HepG2 (cell line): ENCODE data around the gene FSTL1. TPM values are rescaled to one million over a fixed set of nuclear protein-coding genes. Genes with fewer than 3 reads are reported as not detected.

Source experiments
- ATAC-seq: fragments of 200-7000 bp; cut with Tn5 transposase; 3 replicates; pipeline ENCODE4 v1.9.1; 2020; ENCODE audit warnings: mild to moderate bottlenecking, moderate library complexity
- BruUV-seq: library from RNA; stranded (reverse); fragments of 400-500 nt; replicated peaks from 2 replicates; lab custom pipeline; 2021; lab: Mats Ljungman, UMichigan
- CTCF ChIA-PET: fragments of 300-600 bp; formaldehyde crosslinking; extraction: SDS; loops from one replicate; lab custom pipeline; 2021; ENCODE audit warnings: low total read pairs, inconsistent platforms, low intra/inter-chr PET ratio; lab: Yijun Ruan, JAX
- POLR2A ChIA-PET: fragments of 350-600 bp; sonication (Branson Sonifier 250); formaldehyde crosslinking; loops from one replicate; lab custom pipeline; 2020; ENCODE audit warnings: antibody characterized with exemption, inconsistent platforms; lab: Yijun Ruan, JAX
- DNase-seq: peaks from one replicate; pipeline ENCODE4 v3.0.0-alpha.2; 2015; ENCODE audit warnings: low spot score
- FAIRE-seq: peaks from 3 replicates; lab custom pipeline; 2011; peaks lifted over from hg19 to GRCh38; lab: Jason Lieb, UNC
- H2AFZ ChIP-seq: one replicate; pipeline ENCODE4 v1.6.1; 2011; ENCODE audit warnings: low read length, inconsistent platforms
- H3K27ac ChIP-seq: fragments of 300-600 bp; 3 replicates; pipeline ENCODE4 v1.8.0; 2011; ENCODE audit warnings: mixed run types, mild to moderate bottlenecking, mixed read lengths, low read length, inconsistent platforms; ENCODE audit not compliant: insufficient read depth; ENCODE audit errors: extremely low read length
- H3K27me3 ChIP-seq, 2 experiments: fragments of 200-600 bp in 1 of 2; 2 replicates in 1 of 2; 3 replicates in 1 of 2; pipeline versions ENCODE4 v1.6.0 to v1.8.0; 2011; ENCODE audit warnings: low read length in 2 of 2, mild to moderate bottlenecking in 2 of 2, moderate library complexity in 2 of 2, inconsistent platforms in 1 of 2; ENCODE audit not compliant: insufficient read depth in 2 of 2, control insufficient read depth in 1 of 2
- H3K36me3 ChIP-seq, 2 experiments: fragments of 200-600 bp in 1 of 2; replicated peaks in 1 of 2; 2 replicates in 1 of 2; 3 replicates in 1 of 2; pipeline versions ENCODE4 v1.5.1 to v1.8.0; 2011; ENCODE audit warnings: low read length in 2 of 2, inconsistent platforms in 1 of 2; ENCODE audit not compliant: insufficient read depth in 2 of 2, control insufficient read depth in 1 of 2
- H3K4me1 ChIP-seq: 2 replicates; pipeline ENCODE4 v1.5.1; 2012; ENCODE audit warnings: low read length, inconsistent platforms; ENCODE audit not compliant: insufficient read depth
- H3K4me2 ChIP-seq: 2 replicates; pipeline ENCODE4 v1.6.0; 2011; ENCODE audit warnings: low read depth, low read length, inconsistent platforms
- H3K4me3 ChIP-seq, 3 experiments: fragments of 200-600 bp in 1 of 3; sonication (generic), shearing (Covaris generic) in 1 of 3; replicated peaks in 1 of 3; 2 replicates each; pipeline ENCODE4 v1.5.1; 2011 to 2016; ENCODE audit warnings: low read length in 3 of 3, inconsistent platforms in 2 of 3, low read depth in 2 of 3, mild to moderate bottlenecking in 2 of 3, control low read depth in 1 of 3, mixed read lengths in 1 of 3; ENCODE audit not compliant: insufficient read depth in 1 of 3
- H3K79me2 ChIP-seq: one replicate; pipeline ENCODE4 v1.6.1; 2011; ENCODE audit warnings: low read length, inconsistent platforms; ENCODE audit not compliant: insufficient read depth
- H3K9ac ChIP-seq: 2 replicates; pipeline ENCODE4 v1.6.0; 2011; ENCODE audit warnings: mild to moderate bottlenecking, low read depth, low read length, inconsistent platforms; ENCODE audit not compliant: insufficient read depth
- H3K9me3 ChIP-seq: 2 replicates; pipeline ENCODE4 v1.5.1; 2012; ENCODE audit warnings: mild to moderate bottlenecking, low read length
- H4K20me1 ChIP-seq: 2 replicates; pipeline ENCODE4 v1.6.0; 2011; ENCODE audit warnings: inconsistent platforms, mild to moderate bottlenecking, low read length, moderate library complexity; ENCODE audit not compliant: insufficient read depth
- BCL6 ChIP-seq: IDR thresholded peaks from 2 replicates; pipeline ENCODE4 v1.6.1; 2016; ENCODE audit warnings: missing genetic modification reagents, missing compliant biosample characterization
- CEBPG ChIP-seq: IDR thresholded peaks from 2 replicates; pipeline ENCODE4 v1.6.1; 2016
- DRAP1 ChIP-seq: IDR thresholded peaks from 2 replicates; pipeline ENCODE4 v1.6.1; 2016; ENCODE audit warnings: missing genetic modification reagents, missing compliant biosample characterization
- EP300 ChIP-seq, 3 experiments: sonication (generic) in 1 of 3; formaldehyde crosslinking in 1 of 3; IDR thresholded peaks; 2 replicates each; pipeline versions ENCODE4 v1.5.1 to v1.6.1; 2011 to 2020; ENCODE audit warnings: low read depth in 2 of 3, low read length in 2 of 3, borderline replicate concordance in 1 of 3, improper control_type of control experiment in 1 of 3, mild to moderate bottlenecking in 1 of 3, missing genetic modification reagents in 1 of 3, moderate library complexity in 1 of 3
- FOXM1 ChIP-seq: sonication (generic); formaldehyde crosslinking; IDR thresholded peaks from 2 replicates; pipeline ENCODE4 v1.5.0; 2020; ENCODE audit warnings: missing genetic modification reagents
- IKZF4 ChIP-seq: sonication (generic); formaldehyde crosslinking; IDR thresholded peaks from 2 replicates; pipeline ENCODE4 v1.5.1; 2020; ENCODE audit warnings: borderline replicate concordance, mild to moderate bottlenecking, low read depth, missing genetic modification reagents; ENCODE audit errors: not compliant biosample characterization
- KDM2A ChIP-seq: sonication (generic); formaldehyde crosslinking; IDR thresholded peaks from 2 replicates; pipeline ENCODE4 v1.4.0; 2020; ENCODE audit warnings: low read depth, missing genetic modification reagents, borderline replicate concordance
- MIER2 ChIP-seq: IDR thresholded peaks from 2 replicates; pipeline ENCODE4 v1.6.1; 2016; ENCODE audit warnings: missing biosample characterization, missing genetic modification reagents
- RAD51 ChIP-seq: fragments of 450-650 bp; IDR thresholded peaks from 2 replicates; pipeline ENCODE4 v1.6.1; 2016; ENCODE audit warnings: borderline replicate concordance
- RFX5 ChIP-seq: IDR thresholded peaks from 2 replicates; pipeline ENCODE4 v1.6.1; 2011; ENCODE audit warnings: low read depth, low read length, improper control_type of control experiment
- RXRB ChIP-seq: IDR thresholded peaks from 2 replicates; pipeline ENCODE4 v1.6.1; 2016; ENCODE audit warnings: borderline replicate concordance, missing genetic modification reagents, missing compliant biosample characterization
- SOX6 ChIP-seq, 2 experiments: fragments of 450-650 bp in 1 of 2; sonication (generic) in 1 of 2; formaldehyde crosslinking in 1 of 2; IDR thresholded peaks; 2 replicates each; pipeline versions ENCODE4 v1.4.0 to v1.6.1; 2017 to 2020; ENCODE audit warnings: antibody characterized with exemption in 1 of 2, mild to moderate bottlenecking in 1 of 2, missing genetic modification reagents in 1 of 2
- SP1 ChIP-seq, 2 experiments: fragments of 450-650 bp in 1 of 2; sonication (generic) in 1 of 2; formaldehyde crosslinking in 1 of 2; IDR thresholded peaks; 2 replicates each; pipeline versions ENCODE4 v1.4.0 to v1.6.1; 2016 to 2020; ENCODE audit warnings: missing genetic modification reagents in 1 of 2
- TFAP4 ChIP-seq: sonication (generic); IDR thresholded peaks from 2 replicates; pipeline ENCODE4 v1.6.1; 2016; ENCODE audit warnings: low read depth, borderline replicate concordance
- ZGPAT ChIP-seq: IDR thresholded peaks from 2 replicates; pipeline ENCODE4 v1.6.1; 2016; ENCODE audit warnings: mild to moderate bottlenecking
- ZMYM4 ChIP-seq: sonication (generic); formaldehyde crosslinking; IDR thresholded peaks from 2 replicates; pipeline ENCODE4 v1.8.1; 2023; ENCODE audit warnings: mild to moderate bottlenecking, missing genetic modification reagents
- ZNF30 ChIP-seq: sonication (generic); formaldehyde crosslinking; IDR thresholded peaks from 2 replicates; pipeline ENCODE4 v1.5.0; 2020; ENCODE audit warnings: mild to moderate bottlenecking, missing genetic modification reagents
- ZNF331 ChIP-seq: sonication (generic); formaldehyde crosslinking; IDR thresholded peaks from 2 replicates; pipeline ENCODE4 v1.4.0; 2020; ENCODE audit warnings: missing genetic modification reagents
- ZNF557 ChIP-seq: sonication (generic); formaldehyde crosslinking; IDR thresholded peaks from 2 replicates; pipeline ENCODE4 v1.4.0; 2020; ENCODE audit warnings: missing genetic modification reagents
- ZNF563 ChIP-seq: sonication (generic); formaldehyde crosslinking; IDR thresholded peaks from 2 replicates; pipeline ENCODE4 v1.8.0; 2022; ENCODE audit warnings: mild to moderate bottlenecking, moderate library complexity, missing genetic modification reagents
- ZNF747 ChIP-seq: sonication (generic); formaldehyde crosslinking; IDR thresholded peaks from 2 replicates; pipeline ENCODE4 v1.8.1; 2023; ENCODE audit warnings: missing genetic modification reagents, mild to moderate bottlenecking, borderline replicate concordance
- ZNF792 ChIP-seq: IDR thresholded peaks from 2 replicates; pipeline ENCODE4 v1.6.1; 2016
- WGBS: methylation state at CpG from one replicate; pipeline ENCODE4 v1.1.6; 2017; ENCODE audit warnings: low lambda C conversion rate; 5-methylcytosine and 5-hydroxymethylcytosine counted together
- in situ Hi-C: cut with HindIII; loops from 2 replicates; pipeline ENCODE4 v1.10.0; 2017; ENCODE audit warnings: low pct_unique_long_range_greater_than_20kb; ENCODE audit not compliant: extremely low pct_ligation_motif_present
- intact Hi-C: fragments of 100-400 bp; cut with micrococcal nuclease; formaldehyde crosslinking; loops from one replicate; pipeline ENCODE4 v1.10.0; 2022; ENCODE audit not compliant: unreplicated experiment
- polyA plus RNA-seq, 8 experiments: library from polyadenylated mRNA; depleted of rRNA in 3 of 8; stranded (reverse) in 7 of 8; unstranded in 1 of 8; fragments of >200 nt; fragmentation: Illumina TruSeq in 4 of 8; extraction: Trizol in 4 of 8; gene quantifications; 2 replicates each; pipeline versions ENCODE4 v1.2.1 to v1.2.3, GENCODE V29; 2011 to 2016; ENCODE audit warnings: low read depth in 4 of 8, missing spikeins in 1 of 8, mixed read lengths in 1 of 8; ENCODE audit not compliant: insufficient read depth in 1 of 8
- total RNA-seq, 5 experiments: library from RNA; depleted of rRNA; stranded (reverse); fragments of >200 nt; fragmentation: Illumina TruSeq; extraction: Trizol; gene quantifications; 2 replicates each; pipeline ENCODE4 v1.2.3, GENCODE V29; 2016; ENCODE audit warnings: low read depth in 1 of 5

FSTL1 gene
- total and polyA plus RNA-seq, 2 of the 13 experiments (the other 11 are each of a cell fraction or from before 2014, with no cell fraction given): 0.07 to 0.29 TPM

- ATAC-seq (peak; percentile 91), FAIRE-seq (peak; percentile 89), DNase-seq (peak; percentile 76)
- ChIA-PET CTCF (interaction anchor here (2.5 kb wide), 1 partner anchor 140 kb away, joined by 9 read pairs; no protein-coding TSS in a partner anchor), POLR2A (no interaction called here)
- H3K4me2 ChIP-seq: peak overlapping the region; percentile 54
- H3K79me2 ChIP-seq: no peaks in the 10 kb centered on the region
- no peak overlapping the region for H3K27ac ChIP-seq
- in situ Hi-C loops (loop anchor here (5.0 kb wide), 1 partner anchor 177 kb away; no protein-coding TSS in a partner anchor), intact Hi-C loops (loop anchor here (5.0 kb wide), 1 partner anchor 527 kb away; no protein-coding TSS in a partner anchor)
- no peaks in the 10 kb centered on the region for H3K36me3 ChIP-seq
- H2AFZ ChIP-seq: no peak overlapping the region
- H3K27me3 ChIP-seq: peaks cover 1 to 3% of the 10 kb centered on the region in 2 experiments; a peak in 3 of 5 replicates
- H3K4me1 ChIP-seq: peaks cover 17% of the 10 kb centered on the region
- WGBS: 0% methylated on average over 6 of the region's 6 CpGs
- H3K9me3 ChIP-seq: no peaks in the 10 kb centered on the region
- no peaks in the 10 kb centered on the region for H4K20me1 ChIP-seq
- no TSS peak for BruUV-seq
- no peak overlapping the region for H3K9ac ChIP-seq
- no peak overlapping the region for H3K4me3 ChIP-seq
- TF ChIP-seq ZNF747 (CRISPR knock-in tag) (peak; percentile 49; the same call in 1 of the 2 replicates), BCL6 (CRISPR knock-in tag) (peak; percentile 34; the same call in 1 of the 2 replicates), MIER2 (CRISPR knock-in tag) (peak; percentile 59; the same call in 1 of the 2 replicates), CEBPG (CRISPR knock-in tag) (peak; percentile 96), RAD51 (no peak), TFAP4 (peak; percentile 41; the same call in 1 of the 2 replicates), ZMYM4 (CRISPR knock-in tag) (0 out of 2 replicates have a peak, but pooled peaks have one; percentile 14), ZGPAT (CRISPR knock-in tag) (peak; percentile 35; the same call in 1 of the 2 replicates), RFX5 (peak; percentile 46; the same call in 1 of the 2 replicates), FOXM1 (CRISPR knock-in tag) (no peak), KDM2A (CRISPR knock-in tag) (peak; percentile 36; the same call in 1 of the 2 replicates), ZNF792 (no peak), RXRB (CRISPR knock-in tag) (0 out of 2 replicates have a peak, but pooled peaks have one; percentile 28), DRAP1 (CRISPR knock-in tag) (peak; percentile 46), ZNF563 (no peak), SOX6 (IDR thresholded peaks at IDR 0.05) (no peak), SOX6 (CRISPR knock-in tag; IDR thresholded peaks at IDR 0.05) (peak; percentile 71), EP300 (IDR thresholded peaks at IDR 0.05; ENCODE audit: low read depth in 2 of 2, low read length in 2 of 2) (0 out of 4 replicates have a peak, but pooled peaks of 1 of the 2 experiments have one; percentile 20), EP300 (CRISPR knock-in tag; IDR thresholded peaks at IDR 0.05; ENCODE audit: borderline replicate concordance) (no peak), ZNF557 (no peak), SP1 (IDR thresholded peaks at IDR 0.05) (no peak), SP1 (CRISPR knock-in tag; IDR thresholded peaks at IDR 0.05) (no peak), ZNF30 (no peak), IKZF4 (CRISPR knock-in tag) (no peak), ZNF331 (CRISPR knock-in tag) (peak; percentile 53)
Observed at GRCh38 chr3:120418866-120419490, 31.8 kb downstream of the FSTL1 start.
